ENCODE measurements around the gene CFAP97D1.
"Not testable (repeated sequence)": the region's sequence is repeated elsewhere in the genome, so short reads cannot be mapped to it uniquely, and the experiment has no call there.

CFAP97D1 gene

GRCh38 chr17:43768943-43769342 is 11.3 kb upstream of the CFAP97D1 start:
- no peak for DNase-seq

GRCh38 chr17:43769426-43769825 is 10.8 kb upstream of the CFAP97D1 start:
- DNase-seq: peak; percentile 21

- DNase-seq: no peak
These were observed 10.4 kb upstream of the CFAP97D1 start for GRCh38 chr17:43769859-43770258.

DNA sequence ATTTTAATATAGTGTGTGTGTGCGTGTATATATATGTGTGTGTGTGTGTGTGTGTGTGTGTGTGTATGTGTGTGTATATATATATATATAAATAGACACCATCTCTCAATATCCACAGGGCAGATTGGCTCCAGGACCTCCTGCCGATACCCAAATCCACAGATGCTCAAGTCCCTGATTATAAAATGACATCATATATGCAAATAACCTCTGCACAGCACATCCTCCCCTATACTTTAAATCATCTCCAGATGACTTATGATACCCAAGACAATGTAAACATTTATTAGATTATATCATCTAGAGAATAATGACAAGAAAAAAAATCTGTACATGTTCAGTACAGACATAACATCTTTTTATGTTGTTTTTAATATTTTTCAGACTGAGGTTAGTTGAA is 9.3 kb upstream of the CFAP97D1 start:
- no peak for DNase-seq

DNA sequence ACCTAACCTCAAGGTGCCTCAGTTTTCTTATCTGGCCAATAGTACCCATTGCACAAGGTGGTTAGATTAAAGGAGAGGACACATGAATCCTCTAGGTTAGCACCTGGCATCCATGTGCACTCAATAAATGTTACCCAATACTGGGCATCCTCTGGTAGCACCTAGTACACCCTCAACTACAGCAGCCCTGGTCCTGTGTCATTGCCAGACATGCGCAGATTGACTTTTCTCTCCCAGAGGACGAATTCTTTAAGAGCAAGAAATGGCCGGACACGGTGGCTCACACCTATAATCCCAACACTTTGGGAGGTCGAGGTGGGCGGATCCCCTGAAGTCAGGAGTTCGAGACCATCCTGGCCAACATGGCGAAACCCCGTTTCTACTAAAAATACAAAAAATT is 8.8 kb upstream of the CFAP97D1 start:
- no peak for DNase-seq

DNA sequence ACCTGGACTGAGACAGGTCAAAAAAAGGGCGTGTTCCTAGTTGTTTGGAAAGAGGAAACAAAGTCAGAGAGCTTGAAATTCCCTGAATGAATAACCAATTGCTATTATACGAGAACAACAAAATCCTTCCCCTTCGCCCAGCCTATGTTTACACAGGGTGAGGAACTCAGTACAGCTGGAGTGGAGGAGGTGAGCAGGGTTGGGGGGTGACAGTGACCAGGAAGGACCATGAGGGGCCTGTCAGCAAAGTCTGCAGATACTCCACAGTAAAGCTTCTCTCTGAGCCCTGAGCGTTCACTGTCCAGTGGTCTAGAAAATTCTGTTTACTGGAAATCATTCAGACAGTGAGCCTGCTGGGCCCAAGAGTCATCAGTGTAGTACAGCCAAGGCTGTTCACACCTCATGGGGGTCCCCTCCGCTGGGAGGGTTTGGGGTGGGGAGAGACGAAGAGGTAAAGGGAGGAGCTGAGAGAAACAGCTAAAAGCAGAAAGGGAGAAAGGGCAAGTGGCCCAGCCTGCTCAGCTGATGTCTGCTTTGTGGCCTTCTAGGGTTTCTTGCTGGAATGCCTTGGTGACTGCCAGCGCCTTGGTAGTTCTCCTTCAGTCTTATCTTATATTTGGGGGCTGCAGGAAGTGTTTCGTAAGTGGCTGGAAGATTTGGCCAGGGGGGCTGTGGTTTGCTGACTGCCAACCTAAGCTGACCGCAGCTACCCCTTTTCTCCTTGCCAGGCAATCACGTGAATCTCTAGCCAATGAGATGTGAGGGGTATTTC is 7.2 kb upstream of the CFAP97D1 start:
- peak; percentile 99 for DNase-seq

- peak; percentile 10 for DNase-seq
These were observed 5.7 kb upstream of the CFAP97D1 start for GRCh38 chr17:43774304-43775250.

DNA sequence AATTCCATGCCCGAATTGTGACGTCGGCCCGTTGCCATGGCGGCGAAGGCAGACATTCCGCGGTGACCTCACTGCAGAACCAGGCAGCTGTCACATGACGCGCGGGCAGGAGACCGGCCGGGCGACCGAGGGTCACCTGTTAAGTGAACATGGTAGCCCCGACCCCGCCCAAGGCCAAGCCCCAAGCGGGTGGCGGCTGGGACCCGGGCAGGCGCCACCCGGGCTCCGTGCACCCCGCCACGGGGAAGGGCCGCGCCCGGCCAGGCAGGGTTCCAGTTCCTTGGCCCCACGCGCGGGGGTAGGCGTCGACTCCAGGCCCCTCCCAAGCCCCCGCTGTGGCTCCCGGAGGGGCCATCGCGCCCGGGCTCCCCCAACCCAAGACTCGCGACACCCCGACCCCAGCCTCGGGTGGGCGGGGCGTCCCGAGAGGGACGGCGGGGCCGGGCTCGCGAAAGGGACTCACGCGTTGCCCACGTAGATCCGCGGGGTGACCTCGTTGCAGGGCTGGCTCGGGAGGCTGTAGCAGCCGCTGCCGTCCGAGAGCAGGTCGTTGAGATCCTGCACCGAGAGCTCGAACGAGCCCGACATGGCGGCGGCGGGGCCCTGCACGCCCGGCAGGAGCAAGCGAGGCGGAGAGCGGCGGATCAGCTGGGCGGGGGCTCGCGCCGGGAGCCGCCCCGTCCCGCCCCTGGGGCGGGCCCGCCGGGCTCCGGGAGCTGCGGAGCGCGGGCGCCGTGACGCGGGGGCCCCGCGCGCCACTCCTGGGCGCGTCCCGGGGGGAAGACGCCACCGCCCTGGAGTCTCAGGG is 1.7 kb upstream of the CFAP97D1 start, which contains the start of gene DUSP3:
DUSP3 (minus strand) TSS at position 641 of the 808 bp plus-strand sequence; CDS start at position 588, 53 bp downstream.
- DNase-seq: peak; percentile 45

DNA sequence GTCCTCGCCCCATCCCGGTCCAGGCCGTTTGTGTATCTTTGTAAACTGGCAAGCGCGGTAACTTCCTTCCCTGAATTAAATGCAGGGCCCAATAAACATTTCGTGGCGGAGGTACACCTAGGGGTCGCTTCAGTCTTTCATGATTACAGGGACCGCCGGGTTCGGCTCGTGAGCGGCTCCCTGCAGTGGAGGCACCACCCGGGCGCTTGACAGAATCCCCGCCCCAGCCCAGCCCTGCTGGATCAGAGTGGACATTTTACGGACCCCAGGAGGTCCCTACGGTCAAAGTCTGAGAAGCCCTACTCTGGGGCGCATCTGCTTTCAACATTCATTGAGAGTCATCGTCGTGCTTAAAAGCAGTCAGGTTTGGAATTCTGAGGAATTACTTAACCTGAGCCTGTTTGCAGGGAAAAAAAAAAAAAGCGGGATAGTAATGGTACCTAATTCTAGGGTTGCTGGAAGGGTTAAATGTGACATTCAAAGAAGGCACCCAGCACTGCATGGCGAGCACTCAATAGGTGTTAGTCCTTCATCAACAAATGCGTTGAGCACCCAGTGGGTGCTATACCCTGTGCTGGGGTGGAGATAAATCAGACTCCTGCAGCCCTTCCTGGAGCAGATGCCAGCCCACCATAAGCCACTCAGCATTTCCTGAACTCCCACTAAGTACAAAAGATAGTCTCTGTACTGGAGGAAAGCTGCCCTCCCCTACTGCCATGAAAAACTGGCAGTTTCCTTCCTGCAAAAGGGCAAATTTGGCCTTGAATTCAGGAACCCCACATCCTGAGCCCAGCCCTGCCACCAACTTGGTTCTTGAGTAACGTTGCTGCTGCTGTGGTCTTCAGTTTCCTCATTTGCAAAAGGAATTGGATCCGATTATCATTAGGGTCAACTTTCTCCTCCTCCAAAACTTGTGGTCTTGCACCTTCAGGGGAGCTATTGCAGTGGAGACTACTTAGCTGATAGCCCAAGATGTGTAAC is 800 bp upstream of the CFAP97D1 start:
- peak; percentile 91 for DNase-seq

DNA sequence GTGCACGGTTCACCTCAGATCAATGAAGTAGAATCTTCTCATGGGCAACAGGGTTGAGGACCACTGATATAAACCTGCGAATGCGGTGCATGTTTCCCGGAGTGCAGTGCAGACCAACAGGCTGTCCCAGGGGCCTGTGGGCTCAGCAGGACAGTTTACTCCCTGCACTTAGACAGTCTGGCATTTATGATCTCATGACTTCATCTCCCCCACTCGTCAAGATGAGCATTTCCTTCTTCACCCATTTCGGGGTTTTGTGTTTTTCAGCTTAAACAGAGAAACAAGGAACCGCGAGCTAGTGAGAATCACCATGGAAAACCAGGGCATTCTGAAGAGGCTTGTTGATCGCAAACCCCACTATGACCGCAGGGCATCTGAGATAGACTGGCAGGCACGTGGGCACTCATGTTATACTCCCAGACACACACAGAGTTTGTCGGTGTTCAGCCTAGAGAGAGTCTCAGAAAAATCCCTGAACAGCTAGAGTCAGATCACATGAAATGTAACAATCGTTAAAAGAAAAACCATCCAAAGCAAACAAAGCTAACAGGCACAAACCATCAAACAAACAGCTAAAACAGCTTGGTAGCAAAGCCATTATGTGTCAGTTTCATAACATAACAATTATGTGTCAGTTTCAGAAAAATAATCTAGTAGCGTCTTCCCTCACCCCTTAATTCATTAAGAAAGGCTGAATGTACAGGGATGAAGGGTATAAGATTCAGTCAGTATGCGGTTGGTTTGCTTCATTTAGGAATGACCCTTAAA is 2.9 kb downstream of the CFAP97D1 start:
- DNase-seq: peak; percentile 42

- peak; percentile 21 for DNase-seq
These were observed 3.8 kb downstream of the CFAP97D1 start for GRCh38 chr17:43784068-43784467.

GRCh38 chr17:43784628-43785101 is 4.4 kb downstream of the CFAP97D1 start:
- DNase-seq: no peak

DNA sequence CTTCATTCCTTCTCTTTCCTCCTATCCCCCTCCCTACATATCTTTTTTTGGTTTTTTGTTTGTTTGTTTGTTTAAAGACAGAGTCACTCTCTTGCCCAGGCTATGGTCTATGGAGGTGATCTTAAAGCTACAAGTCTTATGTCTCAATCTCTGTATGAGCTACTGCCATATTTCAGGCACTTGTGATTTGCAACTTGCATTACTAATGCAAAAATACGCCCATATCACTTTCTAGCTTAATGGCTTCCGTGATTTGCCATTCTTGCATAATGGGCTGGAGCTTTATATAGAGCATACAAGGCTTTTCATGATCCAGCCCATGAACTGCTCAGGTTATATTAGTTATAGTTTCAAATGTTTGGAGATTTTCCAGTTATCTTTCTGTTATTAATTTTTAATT is 7.5 kb downstream of the CFAP97D1 start:
- DNase-seq: peak; percentile 49

- no peak for DNase-seq
These were observed 8.3 kb downstream of the CFAP97D1 start for GRCh38 chr17:43788540-43788939.

GRCh38 chr17:43789482-43789881 is 9.2 kb downstream of the CFAP97D1 start:
- no peak for DNase-seq

- peak; percentile 39 for DNase-seq
These were observed 10.2 kb downstream of the CFAP97D1 start for GRCh38 chr17:43790311-43790940.

DNA sequence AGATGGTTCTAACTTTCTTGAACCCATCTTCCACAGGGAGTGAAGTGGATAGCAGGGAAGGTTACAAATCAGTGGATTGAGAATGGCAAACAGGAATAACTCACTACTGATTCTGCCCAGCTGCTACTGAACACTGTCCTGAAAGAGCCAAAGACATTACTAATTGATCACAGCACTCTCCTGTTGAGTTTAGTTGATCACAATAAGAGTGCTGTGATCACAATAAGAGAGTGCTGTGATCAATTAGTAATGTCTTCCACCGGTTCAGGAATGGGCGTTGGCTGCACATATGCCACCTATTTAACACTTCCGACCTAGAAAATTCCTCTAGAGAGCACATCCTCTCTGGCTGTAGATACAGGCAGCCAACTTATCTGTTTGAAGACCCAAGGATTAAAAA is 11.4 kb downstream of the CFAP97D1 start:
- DNase-seq: peak; percentile 27

DNA sequence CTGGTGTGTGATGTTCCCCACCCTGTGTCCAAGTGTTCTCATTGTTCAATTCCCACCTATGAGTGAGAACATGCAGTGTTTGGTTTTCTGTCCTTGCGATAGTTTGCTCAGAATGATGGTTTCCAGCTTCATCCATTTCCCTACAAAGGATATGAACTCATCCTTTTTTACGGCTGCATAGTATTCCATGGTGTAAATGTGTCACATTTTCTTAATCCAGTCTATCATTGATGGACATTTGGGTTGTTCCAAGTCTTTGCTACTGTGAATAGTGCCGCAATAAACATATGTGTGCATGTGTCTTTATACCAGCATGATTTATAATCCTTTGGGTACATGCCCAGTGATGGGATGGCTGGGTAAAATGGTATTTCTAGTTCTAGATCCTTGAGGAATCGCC is 12.4 kb downstream of the CFAP97D1 start:
- not testable (repeated sequence) for DNase-seq

DNA sequence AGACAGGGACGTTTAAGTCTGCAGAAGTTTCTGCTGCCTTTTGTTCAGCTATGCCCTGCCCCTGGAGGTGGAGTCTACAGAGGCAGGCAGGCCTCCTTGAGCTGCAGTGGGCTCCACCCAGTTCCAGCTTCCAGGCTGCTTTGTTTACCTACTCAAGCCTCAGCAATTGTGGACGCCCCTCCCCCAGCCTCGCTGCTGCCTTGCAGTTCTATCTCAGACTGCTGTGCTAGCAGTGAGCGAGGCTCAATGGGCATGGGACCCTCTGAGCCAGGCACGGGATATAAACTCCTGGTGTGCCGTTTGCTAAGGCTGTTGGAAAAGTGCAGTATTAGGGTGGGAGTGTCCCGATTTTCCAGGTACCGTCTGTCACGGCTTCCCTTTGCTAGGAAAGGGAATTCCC is 17.8 kb downstream of the CFAP97D1 start:
- DNase-seq: not testable (repeated sequence)

DNA sequence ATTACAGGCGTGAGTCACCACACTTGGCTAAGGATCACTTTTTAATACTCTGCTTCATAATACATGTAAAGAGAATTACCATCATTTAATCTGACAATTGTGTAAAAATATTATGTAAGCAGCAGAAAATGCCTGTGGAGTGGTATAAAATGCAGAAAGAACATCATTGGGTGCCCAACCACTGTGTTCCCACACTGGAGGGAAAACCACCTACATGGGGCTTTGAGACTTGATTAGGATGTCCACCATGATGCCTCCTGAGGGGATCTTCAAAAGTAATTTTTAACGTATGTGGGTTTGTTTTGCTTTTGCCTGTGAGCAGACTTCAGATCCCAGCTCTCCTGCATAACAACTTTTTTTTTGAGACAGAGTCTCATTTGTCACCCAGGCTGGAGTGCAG is 18.8 kb downstream of the CFAP97D1 start:
- no peak for DNase-seq

Measured in MV-4-11 (cell line).